ENCODE results near the gene SPOCK1.

DNA sequence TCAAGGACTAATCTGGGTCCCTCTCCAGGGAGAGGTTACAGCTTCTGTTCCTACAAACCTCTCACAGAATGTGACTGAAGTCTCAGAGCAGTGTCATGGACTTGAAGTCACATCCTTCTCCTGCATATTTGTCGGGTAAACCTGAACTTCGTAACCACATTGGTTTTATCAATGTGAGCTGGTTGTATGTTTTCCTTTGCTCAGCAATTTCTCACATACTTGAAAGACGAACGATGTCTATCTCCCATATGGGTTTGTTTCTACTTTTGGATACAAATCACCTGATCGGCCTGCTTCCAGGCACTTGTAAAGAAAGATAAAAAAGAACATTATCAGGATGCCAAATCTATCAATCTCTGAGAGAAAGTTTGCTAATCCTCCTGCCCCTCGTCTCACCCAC is 411.0 kb downstream of the SPOCK1 start:
- TF ChIP-seq, protein P1, sequence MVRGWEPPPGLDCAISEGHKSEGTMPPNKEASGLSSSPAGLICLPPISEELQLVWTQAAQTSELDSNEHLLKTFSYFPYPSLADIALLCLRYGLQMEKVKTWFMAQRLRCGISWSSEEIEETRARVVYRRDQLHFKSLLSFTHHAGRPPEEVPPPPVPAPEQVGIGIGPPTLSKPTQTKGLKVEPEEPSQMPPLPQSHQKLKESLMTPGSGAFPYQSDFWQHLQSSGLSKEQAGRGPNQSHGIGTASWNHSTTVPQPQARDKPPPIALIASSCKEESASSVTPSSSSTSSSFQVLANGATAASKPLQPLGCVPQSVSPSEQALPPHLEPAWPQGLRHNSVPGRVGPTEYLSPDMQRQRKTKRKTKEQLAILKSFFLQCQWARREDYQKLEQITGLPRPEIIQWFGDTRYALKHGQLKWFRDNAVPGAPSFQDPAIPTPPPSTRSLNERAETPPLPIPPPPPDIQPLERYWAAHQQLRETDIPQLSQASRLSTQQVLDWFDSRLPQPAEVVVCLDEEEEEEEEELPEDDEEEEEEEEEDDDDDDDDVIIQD (CRISPR knock-in tag; IDR thresholded peaks at IDR 0.05; ENCODE audit: low read depth): no peak
- no peak for TF ChIP-seq RBM22 (optimal IDR thresholded peaks at IDR 0.05; ENCODE audit: low read length)
- no peak for TF ChIP-seq ZNF558 (CRISPR knock-in tag; IDR thresholded peaks at IDR 0.05; ENCODE audit: borderline replicate concordance)
